Neural progenitor cell (in vitro differentiated cells): ENCODE results near the gene NCAPD3.

Experiments
- EZH2 ChIP-seq: fragments of 200-600 bp; sonication (generic); IDR thresholded peaks from 2 replicates; pipeline ENCODE4 v1.6.1; 2017; ENCODE audit warnings: antibody characterized with exemption, mild to moderate bottlenecking, moderate library complexity
- EZH2phosphoT487 ChIP-seq: fragments of 200-600 bp; sonication (generic); IDR thresholded peaks from 2 replicates; pipeline ENCODE4 v1.6.1; 2017; ENCODE audit warnings: antibody characterized with exemption
- TF ChIP-seq, protein P1 (sequence below): fragments of 200-600 bp; sonication (generic); IDR thresholded peaks from 2 replicates; pipeline ENCODE4 v1.5.1; 2017; ENCODE audit warnings: antibody characterized with exemption, mild to moderate bottlenecking

DNA sequence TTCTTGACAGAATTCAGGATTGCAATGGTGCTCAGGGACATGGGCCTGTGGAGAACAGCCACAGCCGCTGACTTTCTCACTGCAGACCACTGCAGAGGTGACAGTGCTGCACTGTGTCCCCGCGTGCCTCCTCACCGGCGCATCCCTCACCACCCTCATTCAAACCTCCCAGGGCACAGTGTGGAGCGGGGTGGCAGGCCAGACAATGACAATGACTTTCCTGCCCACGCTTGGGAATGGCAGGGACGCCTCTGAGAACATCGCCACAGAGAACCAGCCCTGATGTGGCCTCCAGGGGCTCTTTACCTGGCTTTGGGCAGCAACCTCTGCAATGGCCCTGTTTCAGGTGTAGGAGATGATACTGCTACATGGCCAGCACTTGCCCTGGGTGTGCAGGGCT is 65.7 kb downstream of the NCAPD3 start:
- TF ChIP-seq, protein P1, sequence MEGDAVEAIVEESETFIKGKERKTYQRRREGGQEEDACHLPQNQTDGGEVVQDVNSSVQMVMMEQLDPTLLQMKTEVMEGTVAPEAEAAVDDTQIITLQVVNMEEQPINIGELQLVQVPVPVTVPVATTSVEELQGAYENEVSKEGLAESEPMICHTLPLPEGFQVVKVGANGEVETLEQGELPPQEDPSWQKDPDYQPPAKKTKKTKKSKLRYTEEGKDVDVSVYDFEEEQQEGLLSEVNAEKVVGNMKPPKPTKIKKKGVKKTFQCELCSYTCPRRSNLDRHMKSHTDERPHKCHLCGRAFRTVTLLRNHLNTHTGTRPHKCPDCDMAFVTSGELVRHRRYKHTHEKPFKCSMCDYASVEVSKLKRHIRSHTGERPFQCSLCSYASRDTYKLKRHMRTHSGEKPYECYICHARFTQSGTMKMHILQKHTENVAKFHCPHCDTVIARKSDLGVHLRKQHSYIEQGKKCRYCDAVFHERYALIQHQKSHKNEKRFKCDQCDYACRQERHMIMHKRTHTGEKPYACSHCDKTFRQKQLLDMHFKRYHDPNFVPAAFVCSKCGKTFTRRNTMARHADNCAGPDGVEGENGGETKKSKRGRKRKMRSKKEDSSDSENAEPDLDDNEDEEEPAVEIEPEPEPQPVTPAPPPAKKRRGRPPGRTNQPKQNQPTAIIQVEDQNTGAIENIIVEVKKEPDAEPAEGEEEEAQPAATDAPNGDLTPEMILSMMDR, result no peak
- no peak for TF ChIP-seq EZH2phosphoT487
- TF ChIP-seq EZH2, result no peak
